Measurements from ENCODE around the gene LSM7. TPM values are rescaled to one million over a fixed set of nuclear protein-coding genes. Genes with fewer than 3 reads are reported as not detected.

LSM7 gene
- total and polyA plus RNA-seq, 2 of the 13 experiments (the other 11 are each of a cell fraction or from before 2014, with no cell fraction given) = 140 to 205 TPM

DNA sequence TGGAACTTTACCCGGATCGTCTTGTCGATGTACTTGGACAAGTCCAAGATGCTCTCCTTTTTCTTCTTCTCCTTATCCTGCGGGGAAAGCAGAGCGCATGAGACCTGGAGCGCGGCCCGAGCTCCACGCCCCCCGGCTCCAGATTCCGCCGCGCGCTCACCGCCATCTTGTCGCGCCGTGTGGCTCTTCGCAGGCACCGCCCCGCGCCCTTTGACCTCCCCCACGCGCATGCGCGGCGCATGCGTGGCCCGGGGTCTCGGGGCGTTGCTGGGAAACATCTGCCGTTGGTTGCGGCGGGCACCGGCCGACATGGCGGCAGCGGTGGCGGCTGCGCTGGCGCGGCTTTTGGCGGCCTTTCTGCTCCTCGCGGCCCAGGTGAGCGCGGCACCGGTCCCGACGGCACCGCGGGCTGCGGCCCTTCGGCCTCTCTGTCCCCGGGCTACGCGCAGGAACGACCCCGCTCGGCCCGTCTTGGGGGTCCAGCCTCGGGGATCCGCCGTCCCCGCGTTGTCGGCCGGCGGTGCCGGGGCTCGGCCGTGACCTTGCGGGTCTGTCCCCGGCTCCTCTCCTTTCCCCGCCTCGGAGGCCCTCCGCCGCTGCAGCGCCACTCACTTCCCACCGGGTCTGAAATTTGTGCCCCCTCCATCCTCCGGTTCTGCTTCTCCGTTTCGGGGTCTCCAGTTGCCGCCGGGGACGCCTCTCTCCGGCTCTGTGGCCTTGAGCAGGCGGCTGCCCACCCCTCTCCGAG lies at the start of gene LSM7, which contains the start of gene SPPL2B (continued):
- no peak for TF ChIP-seq SMAD9 (CRISPR knock-in tag; IDR thresholded peaks at IDR 0.05)
- TF ChIP-seq ZNF496 (CRISPR knock-in tag; IDR thresholded peaks at IDR 0.05; ENCODE audit: insufficient replicate concordance) = no peak
- TF ChIP-seq ZSCAN31 (CRISPR knock-in tag; IDR thresholded peaks at IDR 0.05; ENCODE audit: low read depth) = peak; percentile 44; the same call in 1 of the 2 replicates
- TF ChIP-seq ATF6 (CRISPR knock-in tag; conservative IDR thresholded peaks at IDR 0.05) = no peak
- peak; percentile 84 for TF ChIP-seq YEATS4 (CRISPR knock-in tag; IDR thresholded peaks at IDR 0.05; ENCODE audit: borderline replicate concordance)
- TF ChIP-seq MLLT10 (CRISPR knock-in tag; IDR thresholded peaks at IDR 0.05) = no peak
- TF ChIP-seq BORCS8-MEF2B (CRISPR knock-in tag; IDR thresholded peaks at IDR 0.05) = no peak; the same call in 1 of the 2 replicates
- TF ChIP-seq, protein P1, sequence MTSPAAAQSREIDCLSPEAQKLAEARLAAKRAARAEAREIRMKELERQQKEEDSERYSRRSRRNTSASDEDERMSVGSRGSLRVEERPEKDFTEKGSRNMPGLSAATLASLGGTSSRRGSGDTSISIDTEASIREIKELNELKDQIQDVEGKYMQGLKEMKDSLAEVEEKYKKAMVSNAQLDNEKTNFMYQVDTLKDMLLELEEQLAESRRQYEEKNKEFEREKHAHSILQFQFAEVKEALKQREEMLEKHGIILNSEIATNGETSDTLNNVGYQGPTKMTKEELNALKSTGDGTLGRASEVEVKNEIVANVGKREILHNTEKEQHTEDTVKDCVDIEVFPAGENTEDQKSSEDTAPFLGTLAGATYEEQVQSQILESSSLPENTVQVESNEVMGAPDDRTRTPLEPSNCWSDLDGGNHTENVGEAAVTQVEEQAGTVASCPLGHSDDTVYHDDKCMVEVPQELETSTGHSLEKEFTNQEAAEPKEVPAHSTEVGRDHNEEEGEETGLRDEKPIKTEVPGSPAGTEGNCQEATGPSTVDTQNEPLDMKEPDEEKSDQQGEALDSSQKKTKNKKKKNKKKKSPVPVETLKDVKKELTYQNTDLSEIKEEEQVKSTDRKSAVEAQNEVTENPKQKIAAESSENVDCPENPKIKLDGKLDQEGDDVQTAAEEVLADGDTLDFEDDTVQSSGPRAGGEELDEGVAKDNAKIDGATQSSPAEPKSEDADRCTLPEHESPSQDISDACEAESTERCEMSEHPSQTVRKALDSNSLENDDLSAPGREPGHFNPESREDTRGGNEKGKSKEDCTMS (CRISPR knock-in tag; conservative IDR thresholded peaks at IDR 0.05) = no peak
- TF ChIP-seq FOXK1 (CRISPR knock-in tag; IDR thresholded peaks at IDR 0.05; ENCODE audit: borderline replicate concordance, low read depth) = peak; percentile 70; the same call in 1 of the 2 replicates
- TF ChIP-seq ZFP82 (CRISPR knock-in tag; IDR thresholded peaks at IDR 0.05; ENCODE audit: borderline replicate concordance) = peak; percentile 35; the same call in 1 of the 2 replicates
- TF ChIP-seq ZKSCAN5 (CRISPR knock-in tag; IDR thresholded peaks at IDR 0.05) = no peak
- 0 out of 2 replicates have a peak, but pooled peaks have one; percentile 17 for TF ChIP-seq ZSCAN25 (CRISPR knock-in tag; IDR thresholded peaks at IDR 0.05)
- TF ChIP-seq, protein P2, sequence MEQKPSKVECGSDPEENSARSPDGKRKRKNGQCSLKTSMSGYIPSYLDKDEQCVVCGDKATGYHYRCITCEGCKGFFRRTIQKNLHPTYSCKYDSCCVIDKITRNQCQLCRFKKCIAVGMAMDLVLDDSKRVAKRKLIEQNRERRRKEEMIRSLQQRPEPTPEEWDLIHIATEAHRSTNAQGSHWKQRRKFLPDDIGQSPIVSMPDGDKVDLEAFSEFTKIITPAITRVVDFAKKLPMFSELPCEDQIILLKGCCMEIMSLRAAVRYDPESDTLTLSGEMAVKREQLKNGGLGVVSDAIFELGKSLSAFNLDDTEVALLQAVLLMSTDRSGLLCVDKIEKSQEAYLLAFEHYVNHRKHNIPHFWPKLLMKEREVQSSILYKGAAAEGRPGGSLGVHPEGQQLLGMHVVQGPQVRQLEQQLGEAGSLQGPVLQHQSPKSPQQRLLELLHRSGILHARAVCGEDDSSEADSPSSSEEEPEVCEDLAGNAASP (CRISPR knock-in tag; IDR thresholded peaks at IDR 0.05; ENCODE audit: borderline replicate concordance) = no peak
- TF ChIP-seq ZFP36 (IDR thresholded peaks at IDR 0.05; ENCODE audit: borderline replicate concordance, low read depth, low read length, partially characterized antibody) = no peak
- no peak for TF ChIP-seq HNRNPL (IDR thresholded peaks at IDR 0.05; ENCODE audit: low read depth, low read length)
- TF ChIP-seq SOX6 (IDR thresholded peaks at IDR 0.05) = no peak
- TF ChIP-seq SOX6 (CRISPR knock-in tag; IDR thresholded peaks at IDR 0.05) = no peak
- TF ChIP-seq ZNF138 (CRISPR knock-in tag; IDR thresholded peaks at IDR 0.05; ENCODE audit: low read depth) = peak; percentile 11; the same call in 1 of the 2 replicates
- no peak for TF ChIP-seq MATR3 (CRISPR knock-in tag; IDR thresholded peaks at IDR 0.05)
- no peak for TF ChIP-seq ZNF644 (CRISPR knock-in tag; IDR thresholded peaks at IDR 0.05; ENCODE audit: low read depth)
- TF ChIP-seq EHMT2 (IDR thresholded peaks at IDR 0.05; ENCODE audit: borderline replicate concordance, low read depth, low read length) = no peak
- TF ChIP-seq ZNF562 (CRISPR knock-in tag; IDR thresholded peaks at IDR 0.05; ENCODE audit: borderline replicate concordance) = no peak
- TF ChIP-seq SMC3 (IDR thresholded peaks at IDR 0.05; ENCODE audit: low read length) = no peak

All from HepG2 (cell line).